ENCODE measurements around the gene SP1.

GRCh38 chr12:53378724-53379388 lies 1.1 kb upstream of the SP1 start:
- TF ChIP-seq EZH2 (IDR thresholded peaks at IDR 0.05; ENCODE audit: borderline replicate concordance, low read depth, low read length, severe bottlenecking) (no peak), CTCF (IDR thresholded peaks at IDR 0.05; ENCODE audit: borderline replicate concordance, extremely low read depth, low read length, poor library complexity, severe bottlenecking) (no peak)

Measured in DND-41 (cell line).